GM10248 (cell line): Measurements from ENCODE around the gene ATP5F1D.

Experiments
- CTCF ChIA-PET: fragments of 300-600 bp; sonication (Branson Sonifier 250); formaldehyde crosslinking; extraction: SDS; loops from one replicate; lab custom pipeline; 2021; ENCODE audit warnings: antibody characterized with exemption; lab: Yijun Ruan, JAX
- POLR2A ChIA-PET: fragments of 350-650 bp; sonication (Branson Sonifier 250); formaldehyde crosslinking; extraction: SDS; loops from one replicate; lab custom pipeline; 2020; ENCODE audit warnings: antibody characterized with exemption; lab: Yijun Ruan, JAX
- DNase-seq: peaks from one replicate; pipeline ENCODE4 v3.0.0; 2012; ENCODE audit errors: extremely low spot score
- TF ChIP-seq, protein P1 (sequence below): IDR thresholded peaks from 2 replicates; pipeline ENCODE4 v1.5.1; 2012; ENCODE audit warnings: mild to moderate bottlenecking, low read depth; ENCODE audit errors: extremely low read depth, missing control alignments, control extremely low read depth

The ATP5F1D gene

DNA sequence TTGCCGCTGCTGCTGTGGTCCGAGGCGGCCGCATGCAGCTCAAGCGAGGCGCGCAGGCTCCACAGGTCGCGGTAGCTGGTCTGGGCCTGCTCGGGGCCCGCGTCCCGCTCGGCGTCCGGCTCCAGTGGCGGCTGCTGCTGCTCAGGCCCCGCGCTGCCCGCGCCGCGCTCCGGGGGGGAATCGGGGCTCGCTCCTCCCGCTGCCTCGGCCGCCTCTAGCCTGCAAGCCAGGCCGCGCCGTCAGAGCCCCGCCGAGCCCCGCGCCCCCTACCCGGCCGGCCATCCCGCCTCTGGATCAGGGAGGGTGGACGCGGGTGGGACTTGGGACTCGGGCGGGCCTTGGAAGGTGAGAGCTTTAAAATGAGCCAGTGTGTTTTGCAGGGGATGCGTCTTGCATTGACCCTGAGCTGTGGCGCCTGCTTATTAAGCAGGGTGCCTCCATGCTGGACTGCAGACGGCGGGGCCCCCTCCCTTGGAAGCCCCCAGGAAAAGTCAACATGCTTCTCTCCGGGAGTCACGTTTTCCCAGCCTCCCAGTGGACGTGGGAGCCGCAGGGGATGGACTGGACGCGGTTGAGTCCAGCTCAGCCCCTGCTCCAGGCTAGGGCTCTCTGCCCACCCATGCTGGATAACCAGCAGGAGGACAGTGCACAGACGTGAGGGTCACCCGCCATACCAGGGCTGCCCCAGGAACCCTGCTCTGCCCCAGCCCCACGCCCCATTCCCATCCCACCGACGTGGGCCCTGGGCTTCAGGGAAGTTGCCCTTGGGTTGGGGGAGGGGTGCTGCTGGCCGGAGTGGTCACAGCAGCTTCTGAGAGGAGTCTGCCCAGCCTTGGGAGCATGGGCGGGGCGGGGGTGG, 11.4 kb upstream of the ATP5F1D start:
- no peak for DNase-seq
- ChIA-PET POLR2A (interaction anchor here (0.6 kb wide), 1 partner anchor 22 kb away, joined by 3 read pairs; no protein-coding TSS in a partner anchor), CTCF (interaction anchor here (0.7 kb wide), 1 partner anchor 10 kb away, joined by 3 read pairs; no protein-coding TSS in a partner anchor)
- TF ChIP-seq, protein P1, sequence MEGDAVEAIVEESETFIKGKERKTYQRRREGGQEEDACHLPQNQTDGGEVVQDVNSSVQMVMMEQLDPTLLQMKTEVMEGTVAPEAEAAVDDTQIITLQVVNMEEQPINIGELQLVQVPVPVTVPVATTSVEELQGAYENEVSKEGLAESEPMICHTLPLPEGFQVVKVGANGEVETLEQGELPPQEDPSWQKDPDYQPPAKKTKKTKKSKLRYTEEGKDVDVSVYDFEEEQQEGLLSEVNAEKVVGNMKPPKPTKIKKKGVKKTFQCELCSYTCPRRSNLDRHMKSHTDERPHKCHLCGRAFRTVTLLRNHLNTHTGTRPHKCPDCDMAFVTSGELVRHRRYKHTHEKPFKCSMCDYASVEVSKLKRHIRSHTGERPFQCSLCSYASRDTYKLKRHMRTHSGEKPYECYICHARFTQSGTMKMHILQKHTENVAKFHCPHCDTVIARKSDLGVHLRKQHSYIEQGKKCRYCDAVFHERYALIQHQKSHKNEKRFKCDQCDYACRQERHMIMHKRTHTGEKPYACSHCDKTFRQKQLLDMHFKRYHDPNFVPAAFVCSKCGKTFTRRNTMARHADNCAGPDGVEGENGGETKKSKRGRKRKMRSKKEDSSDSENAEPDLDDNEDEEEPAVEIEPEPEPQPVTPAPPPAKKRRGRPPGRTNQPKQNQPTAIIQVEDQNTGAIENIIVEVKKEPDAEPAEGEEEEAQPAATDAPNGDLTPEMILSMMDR = no peak

DNA sequence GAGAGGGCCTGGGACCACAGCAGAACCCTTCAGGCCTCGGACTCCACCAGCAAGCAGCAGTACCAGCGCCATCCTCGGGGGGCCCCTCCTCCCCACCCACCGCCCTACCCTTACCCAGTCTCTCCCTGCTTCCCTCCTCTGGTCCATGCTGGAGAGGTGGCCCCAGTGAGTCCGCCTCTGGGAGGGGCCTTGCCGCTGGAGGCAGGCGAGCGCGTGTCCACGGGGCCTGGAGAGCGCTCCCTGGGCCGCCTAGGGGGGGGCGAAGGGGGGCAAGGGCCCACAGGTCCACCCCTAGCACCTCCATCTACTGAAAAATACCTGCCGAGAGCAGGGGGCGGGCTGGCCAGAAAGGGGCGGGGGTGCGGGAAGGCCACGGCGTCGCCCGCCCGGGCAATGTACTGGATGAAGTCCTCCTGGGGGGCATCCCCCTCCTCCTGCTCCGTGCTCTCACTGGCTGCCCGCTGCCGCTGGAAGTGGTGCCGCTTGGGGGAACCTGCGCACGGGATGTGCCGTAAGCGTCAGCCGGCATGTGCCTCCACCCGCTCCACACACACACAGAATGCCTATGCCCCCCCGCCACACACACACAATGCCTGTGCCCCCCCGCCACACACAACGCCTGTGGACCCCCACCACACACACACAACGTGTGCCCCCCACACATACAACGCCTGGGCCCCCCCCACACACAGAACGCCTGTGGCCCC, 10.6 kb upstream of the ATP5F1D start:
- no peak for DNase-seq
- POLR2A ChIA-PET = no interaction called here
- CTCF ChIA-PET = no interaction called here
- TF ChIP-seq, protein P1 = no peak

DNA sequence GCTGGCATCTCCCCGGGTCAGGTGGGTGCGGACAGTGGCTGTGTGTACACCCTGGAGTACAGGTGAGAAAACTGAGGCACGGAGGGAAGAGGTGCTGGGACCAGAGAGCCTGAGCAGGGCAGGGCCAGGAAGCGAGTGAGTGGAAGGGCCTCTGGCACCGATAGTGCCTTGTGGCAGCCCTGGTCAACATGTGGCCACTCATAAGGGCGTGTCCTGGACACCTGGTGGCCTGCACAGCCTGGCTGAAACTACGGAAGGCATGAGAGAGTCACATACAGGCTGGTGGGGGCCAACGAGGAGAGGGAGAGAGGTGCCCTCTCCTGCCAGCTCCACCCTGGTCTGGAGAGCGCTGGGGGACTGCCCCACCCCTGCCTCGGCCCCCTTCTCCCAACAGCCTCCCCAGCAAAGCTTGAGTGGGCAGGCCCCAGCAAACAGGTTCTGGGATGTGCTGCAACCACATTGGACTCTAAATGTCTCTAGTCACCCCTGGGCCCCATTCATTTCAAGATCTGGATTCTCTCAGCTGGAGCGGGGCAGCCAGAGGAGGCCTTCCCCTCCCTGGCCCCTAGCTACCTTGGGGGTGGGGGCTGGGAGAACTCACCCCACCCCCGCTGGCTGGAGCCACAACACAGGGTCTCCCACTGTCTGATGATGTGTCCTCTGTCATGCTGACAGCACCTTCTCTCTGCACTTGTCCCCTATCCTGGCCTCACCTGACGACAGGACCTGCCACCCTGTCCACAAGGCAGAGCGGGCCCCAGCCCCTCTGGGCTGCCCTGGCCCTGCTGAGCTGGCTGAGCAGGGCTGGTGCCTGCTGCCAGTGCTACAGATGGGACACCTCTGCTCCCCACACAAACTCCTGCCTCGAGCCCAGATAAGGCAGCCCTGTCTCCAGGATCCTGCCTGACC, 9.6 kb upstream of the ATP5F1D start:
- ChIA-PET CTCF (interaction anchor here (0.8 to 1.9 kb wide), 4 partner anchors 9 to 14 kb away, joined by 3 to 5 read pairs (median 4); no protein-coding TSS in a partner anchor), POLR2A (no interaction called here)
- TF ChIP-seq, protein P1 = no peak
- DNase-seq = no peak

DNA sequence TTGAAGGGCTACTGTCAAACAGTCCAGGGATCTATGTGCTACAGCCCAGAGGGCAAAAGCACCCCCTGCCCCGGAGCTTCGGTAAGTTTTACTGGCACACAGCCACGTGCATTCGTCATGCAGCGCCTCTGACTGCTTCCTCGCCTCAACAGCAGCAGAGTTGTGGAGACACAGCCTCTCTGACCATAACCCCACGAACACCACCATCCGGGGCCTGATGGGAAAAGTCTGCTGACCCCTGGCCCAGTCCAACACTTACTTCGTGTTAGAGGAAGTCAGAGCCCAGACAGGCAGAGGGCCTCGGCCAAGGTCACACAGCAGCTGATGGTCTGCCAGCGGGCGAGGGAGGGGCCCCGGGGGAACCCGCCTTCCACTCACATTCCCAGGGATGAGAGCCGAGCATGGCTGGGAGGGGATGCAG, 8.9 kb upstream of the ATP5F1D start:
- POLR2A ChIA-PET = no interaction called here
- CTCF ChIA-PET = interaction anchor here (0.8 to 1.9 kb wide), 5 partner anchors 10 to 119 kb away, joined by 3 to 5 read pairs (median 5); no protein-coding TSS in a partner anchor
- DNase-seq = no peak
- TF ChIP-seq, protein P1 = no peak

DNA sequence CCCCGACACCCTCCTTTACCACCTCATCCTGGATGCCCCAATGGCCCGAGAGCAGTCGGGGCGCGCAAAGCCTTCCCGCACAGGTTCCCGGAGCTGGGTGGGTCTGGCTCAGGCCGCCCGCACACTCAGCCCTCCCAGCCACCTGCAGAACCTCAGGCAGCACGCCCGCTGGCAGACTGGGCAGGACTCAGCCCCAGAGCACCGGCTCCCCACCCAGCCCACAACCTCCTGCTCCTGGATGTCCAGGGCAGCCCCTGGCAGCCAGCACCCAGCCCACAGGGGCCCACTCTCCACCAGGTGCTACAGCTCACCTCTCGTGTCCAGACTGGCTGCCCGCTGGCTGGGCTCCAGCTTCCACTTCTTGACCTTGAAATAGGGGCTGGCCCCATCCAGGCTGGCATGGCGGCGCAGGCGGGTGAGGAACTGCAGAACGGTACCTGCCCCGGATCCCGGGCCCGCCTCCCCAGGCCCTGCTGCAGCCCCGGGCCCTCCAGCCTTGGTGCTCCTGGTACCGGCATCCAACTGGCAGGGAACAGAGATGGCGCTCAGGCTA, 8.4 kb upstream of the ATP5F1D start:
- TF ChIP-seq, protein P1 = no peak
- ChIA-PET CTCF (interaction anchor here (1.5 to 1.9 kb wide), 3 partner anchors 10 to 120 kb away, joined by 5 read pairs; no protein-coding TSS in a partner anchor), POLR2A (no interaction called here)

More for the DNA sequence above, 8.4 kb upstream of the ATP5F1D start:
- DNase-seq = no peak
